ENCODE measurements around the gene C1GALT1.
"Not testable (repeated sequence)": the region's sequence is repeated elsewhere in the genome, so short reads cannot be mapped to it uniquely, and the experiment has no call there.

Gene C1GALT1

DNA sequence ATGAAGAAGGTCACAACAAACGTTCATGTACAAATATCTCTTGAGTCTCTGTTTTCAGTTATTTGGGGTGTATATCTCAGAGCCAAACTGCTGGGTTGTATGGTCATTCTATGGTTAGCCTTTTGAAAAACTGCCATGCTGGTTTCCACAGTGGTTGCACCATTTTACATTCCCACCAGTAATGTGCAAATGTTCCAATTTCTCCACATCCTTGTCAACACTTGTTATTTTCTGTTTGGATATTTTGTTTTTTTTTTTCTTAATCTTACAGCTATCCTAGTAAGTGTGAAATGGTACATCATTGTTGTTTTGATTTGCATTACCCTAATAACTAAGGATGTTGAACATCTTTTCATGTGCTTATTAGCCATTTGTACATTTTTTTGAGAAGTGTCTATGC, 13.0 kb upstream of the C1GALT1 start:
- DNase-seq (ENCODE audit: low read depth in 2 of 2) = no peak

DNA sequence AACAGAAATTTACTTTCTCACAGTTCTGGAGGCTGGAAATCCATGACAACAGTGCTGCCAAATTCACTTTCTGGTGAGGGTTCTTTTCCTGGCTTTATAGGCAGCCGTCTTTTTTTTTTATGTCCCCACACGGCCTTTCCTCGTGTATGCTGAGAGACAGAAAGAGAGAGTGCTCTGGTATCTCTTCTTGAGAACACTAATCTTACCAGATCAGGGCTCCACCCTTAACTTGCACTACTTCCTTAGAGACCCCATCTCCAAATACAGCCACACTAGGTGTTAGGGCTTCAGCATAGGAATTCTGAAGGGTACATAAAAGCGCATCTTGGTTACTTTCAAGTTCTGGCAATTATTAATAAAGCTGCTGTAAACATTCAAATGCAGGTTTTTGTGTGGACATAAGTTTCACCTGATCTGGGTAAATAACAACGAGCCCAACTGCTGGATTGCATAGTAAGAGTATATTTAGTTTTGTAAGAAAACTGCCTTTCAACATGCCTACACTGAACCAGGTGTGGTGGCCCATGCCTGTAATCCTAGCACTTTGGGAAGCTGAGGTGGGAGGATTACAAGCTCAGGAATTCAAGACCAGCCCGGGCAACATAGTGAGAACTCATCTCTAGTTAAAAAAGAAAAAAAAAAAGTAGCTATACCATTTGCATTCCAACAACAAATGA, 8.2 kb upstream of the C1GALT1 start:
- no peak for DNase-seq (ENCODE audit: low read depth in 2 of 2)

DNA sequence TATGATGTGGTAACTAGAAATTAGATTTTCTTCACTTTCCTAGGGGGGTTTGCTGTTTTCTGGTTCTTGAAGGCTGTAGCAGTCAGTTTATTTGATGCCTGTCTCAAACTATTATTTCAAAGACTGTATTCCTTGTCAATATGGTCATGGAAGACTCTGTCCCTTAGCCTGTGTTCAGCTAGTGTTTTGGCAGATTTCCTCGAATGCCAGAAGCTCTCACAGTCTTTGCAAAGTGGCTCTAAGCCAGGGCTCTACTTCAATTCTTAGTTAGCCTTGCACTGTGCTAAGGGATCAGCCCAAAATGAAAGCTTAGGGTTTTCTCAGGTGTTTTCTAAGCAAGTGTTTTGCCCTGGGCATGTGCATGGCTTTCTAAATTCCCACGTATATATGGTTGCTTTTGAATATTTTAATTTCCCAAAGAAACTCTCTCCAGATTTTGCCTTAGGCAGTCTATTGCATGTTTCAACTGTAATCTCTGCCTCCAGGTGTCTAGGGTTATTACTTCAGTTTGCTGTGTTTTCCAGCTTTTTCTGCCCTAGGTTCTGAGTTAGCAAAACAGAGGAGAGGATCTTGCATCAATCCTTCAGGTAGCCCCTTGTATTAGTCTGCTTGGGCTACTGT, 7.2 kb upstream of the C1GALT1 start:
- DNase-seq (ENCODE audit: low read depth in 2 of 2) = no peak

DNA sequence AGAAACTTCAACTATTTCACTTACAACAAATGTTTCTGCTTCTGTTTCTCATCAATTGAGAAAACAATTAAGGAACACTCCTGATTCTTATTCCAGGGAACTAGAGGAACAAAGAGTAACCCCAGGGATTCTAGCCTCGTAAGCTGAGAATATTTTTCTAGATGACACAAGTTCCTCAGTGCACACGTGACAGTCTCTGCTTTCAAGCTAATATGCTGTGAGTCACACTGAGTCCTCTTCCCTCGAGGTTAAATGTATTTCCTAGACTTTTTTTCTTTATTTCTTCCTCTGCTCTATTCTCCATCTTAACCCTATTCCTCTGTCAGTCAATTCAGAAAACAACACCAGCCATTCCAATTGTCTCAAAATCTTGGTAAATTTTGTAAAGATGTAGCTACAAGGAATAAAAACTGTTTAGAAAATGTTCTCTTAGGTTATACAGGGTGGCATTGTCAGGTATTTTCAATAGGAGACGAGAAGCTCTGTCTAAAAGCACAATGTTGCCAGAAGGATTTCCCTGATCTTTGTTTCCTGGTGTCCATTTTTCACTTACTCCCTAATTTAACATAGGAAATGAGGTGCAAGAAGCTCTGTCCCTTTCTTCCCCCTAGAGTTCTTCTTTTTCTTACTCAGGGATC, 5.8 kb upstream of the C1GALT1 start:
- DNase-seq (ENCODE audit: low read depth in 2 of 2) = no peak

DNA sequence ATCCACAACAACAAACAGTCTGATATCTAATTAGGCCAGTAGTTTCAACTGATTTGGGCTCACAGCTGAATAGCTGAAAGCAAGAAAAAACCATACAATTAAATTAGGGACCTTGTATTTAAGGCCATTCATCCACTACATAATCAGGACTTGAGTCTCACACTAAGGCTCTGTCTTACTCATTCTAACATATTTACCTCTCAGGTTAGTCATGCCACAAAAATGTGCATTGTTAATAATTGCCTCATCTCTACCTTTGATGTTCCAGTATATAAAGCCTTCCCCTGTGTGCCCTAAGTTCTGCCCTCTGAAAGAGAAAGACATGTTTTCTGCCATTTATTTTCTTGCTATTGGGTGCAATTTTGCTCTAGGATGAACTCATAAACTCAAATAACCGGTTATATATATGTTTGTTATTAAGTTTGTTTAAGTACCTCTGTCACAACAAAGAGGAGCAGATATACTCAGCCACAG, 5.3 kb upstream of the C1GALT1 start:
- no peak for DNase-seq (ENCODE audit: low read depth in 2 of 2)

DNA sequence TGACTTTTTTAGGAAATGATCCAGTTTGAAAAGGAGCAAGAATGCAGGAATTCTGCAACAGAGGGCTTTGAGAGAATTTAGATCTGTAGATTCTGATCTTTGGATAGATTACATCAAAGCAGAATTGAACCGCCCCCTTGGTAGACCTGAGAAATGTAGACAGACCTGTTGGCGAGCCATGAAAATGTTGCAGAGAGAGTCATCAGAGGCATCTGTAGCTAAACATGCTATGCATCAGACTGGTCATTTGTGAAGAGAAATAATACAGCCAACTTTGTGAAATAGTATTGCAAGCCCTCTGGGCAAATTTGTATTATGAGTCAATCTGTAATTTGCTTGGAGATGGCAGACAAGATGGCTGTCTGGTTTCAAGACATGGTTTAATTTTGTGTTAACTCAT, 4.3 kb upstream of the C1GALT1 start:
- no peak for DNase-seq (ENCODE audit: low read depth in 2 of 2)

DNA sequence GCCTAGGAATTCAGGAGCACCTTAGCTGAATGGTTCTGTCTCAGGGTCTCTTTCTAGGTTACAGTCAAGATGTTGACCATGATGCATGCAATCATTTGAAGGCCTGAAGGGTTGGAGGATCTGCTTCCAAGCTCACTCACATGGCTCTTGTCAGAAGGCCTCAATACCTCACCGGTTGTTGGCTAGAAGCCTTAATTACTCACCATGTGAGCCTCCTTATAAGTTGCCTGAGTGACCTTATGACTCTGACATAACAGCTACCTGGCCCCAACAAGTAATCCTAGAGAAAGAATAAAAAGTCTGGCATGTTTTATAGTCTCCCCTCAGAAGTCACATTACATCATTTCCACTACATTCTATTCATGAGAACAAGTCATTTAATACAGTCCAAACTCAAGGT, 3.4 kb upstream of the C1GALT1 start:
- DNase-seq (ENCODE audit: low read depth in 2 of 2) = no peak

DNA sequence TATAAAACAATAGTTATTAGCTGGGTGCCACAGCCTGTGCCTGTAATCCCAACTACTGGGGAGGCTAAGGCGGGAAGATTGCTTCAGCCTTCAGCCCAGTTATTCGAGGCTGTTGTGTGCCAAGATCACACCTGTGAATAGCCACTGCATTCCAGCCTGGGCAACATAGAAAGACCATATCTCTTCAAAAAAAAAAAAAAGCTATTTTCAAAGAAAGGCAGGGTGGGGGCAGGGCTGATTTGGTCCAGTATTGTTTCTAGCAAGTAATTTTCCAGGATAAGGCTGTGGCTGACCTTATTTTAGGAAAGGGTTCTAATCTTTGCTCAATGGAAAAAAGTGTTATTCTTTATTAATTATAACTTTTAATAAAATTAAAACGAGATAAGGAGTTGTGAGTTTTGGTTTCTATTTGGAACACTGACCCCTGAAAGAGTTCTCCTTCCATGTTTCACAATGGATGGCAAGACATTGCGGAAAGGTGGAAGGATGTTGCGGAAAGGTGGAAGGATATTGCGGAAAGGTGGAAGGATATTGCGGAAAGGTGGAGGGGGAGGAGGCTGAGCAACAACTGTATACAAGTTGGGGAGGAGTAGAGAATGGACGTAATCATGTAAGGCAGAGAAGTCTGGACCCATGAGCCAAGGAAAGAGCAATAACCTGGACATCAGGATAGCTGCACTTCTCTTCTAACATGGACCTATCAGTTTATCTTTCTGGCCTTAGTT, 1.5 kb upstream of the C1GALT1 start:
- no peak for DNase-seq (ENCODE audit: low read depth in 2 of 2)

DNA sequence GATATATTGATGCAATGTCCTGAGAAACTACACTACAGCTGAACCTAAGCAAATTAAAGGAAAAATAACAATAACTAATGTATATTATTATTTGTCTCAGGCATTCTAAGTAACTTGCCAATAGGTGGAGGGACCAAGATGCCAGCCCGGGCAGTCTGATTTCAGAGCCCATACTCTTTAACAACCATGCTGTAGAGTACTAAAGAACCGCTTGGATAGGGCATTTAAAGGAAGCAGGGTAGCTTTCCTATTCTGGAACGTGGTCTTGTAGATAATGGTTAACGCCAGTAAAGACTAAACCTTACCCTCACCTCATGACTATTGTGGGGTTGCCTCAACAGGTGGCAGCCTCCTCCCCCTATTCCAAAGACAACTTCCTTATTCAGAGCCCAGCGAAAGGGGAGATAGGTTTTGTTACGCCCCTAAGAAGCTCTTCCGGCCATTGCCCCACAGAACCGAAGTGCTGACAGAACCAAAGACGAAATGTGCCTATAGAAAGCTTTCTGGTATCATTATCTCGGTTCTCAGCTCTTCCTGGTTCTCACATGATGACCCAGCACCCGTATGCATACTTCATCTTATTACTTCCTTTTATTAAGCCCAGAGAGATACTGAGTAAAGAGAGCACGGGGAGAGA, 707 bp upstream of the C1GALT1 start:
- peak in 1 of 2 donors; percentile 11 for DNase-seq (ENCODE audit: low read depth in 2 of 2)

DNA sequence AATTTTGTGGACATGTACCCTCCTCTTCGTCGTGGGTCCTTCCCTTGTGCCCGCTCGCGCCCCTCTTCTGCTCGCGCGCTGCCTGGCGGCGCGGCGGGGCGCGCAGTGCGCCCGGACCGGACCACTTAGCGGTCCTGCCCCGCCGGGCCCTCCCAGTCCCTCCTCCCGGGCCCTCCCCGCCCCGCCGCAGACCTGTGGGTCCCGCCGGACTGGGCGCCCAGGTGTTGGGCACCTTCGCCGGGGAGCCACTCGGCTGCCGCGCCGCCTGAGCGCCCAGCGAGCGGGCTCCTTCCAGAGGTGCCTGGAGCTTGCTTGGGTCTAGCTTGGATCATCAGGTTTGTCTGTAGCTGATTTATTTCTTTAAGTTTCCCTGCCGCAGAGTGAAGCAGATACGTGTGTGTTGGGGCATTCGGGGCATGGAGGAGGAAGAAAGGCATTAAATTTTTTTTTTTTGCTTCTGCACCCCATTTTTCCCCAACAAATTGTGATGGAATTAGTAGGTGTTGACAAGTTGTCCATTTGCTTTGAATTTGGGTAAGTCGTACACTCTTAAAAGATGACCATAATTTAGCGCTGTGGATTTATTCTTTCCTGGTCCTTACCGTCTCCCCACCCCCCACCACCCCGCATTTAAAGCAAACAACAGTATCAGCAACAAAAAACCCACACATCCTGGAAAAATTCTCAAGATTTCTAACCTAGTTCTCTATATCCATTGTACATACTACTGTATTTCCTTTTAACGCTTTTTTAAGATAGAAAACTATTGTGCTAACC, 905 bp downstream of the C1GALT1 start:
- DNase-seq (ENCODE audit: low read depth in 2 of 2) = peak in 1 of 2 donors; percentile 13

DNA sequence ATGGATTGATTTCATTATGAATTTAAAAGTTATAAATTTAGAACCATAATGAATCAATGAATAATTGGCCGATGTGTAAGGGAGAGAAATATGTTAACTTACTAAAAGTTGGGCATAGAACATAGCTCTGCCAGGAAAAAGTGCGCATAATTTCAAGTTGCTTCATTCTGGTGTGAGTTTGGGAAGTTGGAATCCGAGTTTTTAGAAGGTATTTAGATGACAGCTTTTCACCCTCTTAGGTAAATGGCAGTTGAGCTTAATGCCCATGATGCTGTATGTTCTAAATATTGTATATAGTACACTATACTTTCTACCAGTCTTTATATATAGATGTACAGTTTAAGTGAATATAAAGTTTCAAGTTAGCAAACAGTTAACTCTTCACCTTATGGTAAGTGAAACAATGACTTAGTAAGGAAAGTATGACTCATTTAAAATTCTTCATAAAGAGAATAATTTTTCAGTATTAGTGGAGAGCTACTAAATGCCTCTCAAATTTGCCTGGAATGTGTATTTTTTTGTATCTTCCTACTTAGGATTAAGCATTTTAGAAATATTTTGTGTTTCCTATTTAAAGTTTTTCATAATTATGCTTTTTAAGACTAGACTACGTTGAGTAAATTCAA, 1.6 kb downstream of the C1GALT1 start:
- DNase-seq (ENCODE audit: low read depth in 2 of 2) = no peak

DNA sequence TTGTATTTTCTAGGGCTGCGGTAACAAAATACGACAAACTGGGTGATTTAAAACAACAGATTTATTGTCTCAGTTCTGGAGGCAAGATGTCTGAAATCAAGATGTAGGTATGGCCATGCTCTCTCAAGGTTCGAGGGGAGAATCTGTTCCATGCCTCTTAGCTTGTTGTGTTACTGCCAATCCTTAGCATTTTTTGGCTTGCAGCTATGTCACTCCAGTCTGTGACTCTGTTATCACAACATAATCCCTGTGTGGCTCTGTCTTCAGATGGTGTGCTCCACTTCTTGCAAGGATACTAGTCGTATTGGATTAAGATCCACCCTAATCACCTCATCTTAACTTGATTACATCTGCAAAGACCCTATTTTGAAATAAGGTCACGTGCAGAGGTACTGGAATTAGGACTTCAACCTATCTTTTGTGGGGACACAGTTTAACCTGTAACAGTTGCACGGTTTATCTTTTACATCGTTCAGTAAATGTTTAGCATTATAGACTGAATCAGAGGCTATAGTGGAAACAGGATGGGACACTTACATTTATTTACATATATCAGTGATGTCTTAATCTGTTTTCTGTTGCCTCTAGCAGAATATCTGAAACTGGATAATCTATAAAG, 3.1 kb downstream of the C1GALT1 start:
- DNase-seq (ENCODE audit: low read depth in 2 of 2) = no peak

DNA sequence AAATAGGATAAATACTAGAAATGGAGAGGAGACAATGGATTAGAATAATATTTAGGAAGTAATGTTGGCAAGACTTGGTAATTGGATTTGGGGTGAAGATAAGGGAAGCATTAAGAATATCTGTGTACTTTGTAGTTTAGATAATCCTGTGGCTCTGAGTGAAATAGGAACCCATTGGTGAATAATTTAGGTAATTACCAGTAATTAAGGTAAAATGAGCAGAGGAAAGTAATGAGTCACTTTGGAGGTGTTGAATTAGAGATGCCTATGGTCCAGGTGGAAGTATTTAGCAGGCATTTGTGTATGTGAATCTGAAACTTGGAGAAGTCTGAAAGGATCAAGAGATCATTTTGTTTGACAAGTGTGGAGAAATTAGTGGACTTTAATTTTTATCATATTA, 5.7 kb downstream of the C1GALT1 start:
- DNase-seq (ENCODE audit: low read depth in 2 of 2) = no peak

DNA sequence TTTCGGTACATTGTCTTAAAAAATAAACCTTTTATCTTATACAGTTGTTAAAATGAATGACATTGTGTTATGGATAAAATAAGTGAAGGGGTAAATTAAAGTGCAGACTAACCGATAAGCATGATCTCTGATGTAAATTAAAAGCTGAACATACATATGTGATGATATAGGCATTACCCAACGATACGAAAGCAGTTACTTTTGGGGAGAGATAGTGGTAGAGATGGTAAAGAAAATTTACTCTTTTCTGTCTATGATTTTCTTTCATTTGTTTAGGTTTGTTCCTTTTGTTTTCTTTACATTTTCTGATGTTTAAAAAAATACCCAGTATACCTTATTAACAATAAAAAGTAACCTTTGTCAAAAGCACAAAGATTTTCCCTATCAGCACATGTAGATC, 6.4 kb downstream of the C1GALT1 start:
- DNase-seq (ENCODE audit: low read depth in 2 of 2) = no peak

DNA sequence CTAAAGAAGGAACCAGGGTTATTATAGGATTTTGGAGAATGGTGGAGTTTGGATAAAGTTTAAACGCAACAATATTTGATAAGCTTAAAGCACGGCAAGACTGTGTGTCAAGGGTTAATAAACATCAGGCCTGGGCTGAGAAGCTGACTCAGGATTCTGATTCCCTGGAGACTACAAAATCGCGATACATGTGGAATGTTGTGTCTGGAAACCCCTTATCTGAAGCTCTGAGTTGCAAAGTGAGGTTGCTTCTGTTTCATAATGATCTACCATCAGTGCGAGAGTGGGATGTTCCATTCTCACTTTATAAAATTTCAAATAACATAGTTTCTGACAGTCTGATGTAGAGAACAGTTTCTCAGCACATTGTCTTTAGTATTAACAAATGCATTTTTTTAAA, 7.8 kb downstream of the C1GALT1 start:
- DNase-seq (ENCODE audit: low read depth in 2 of 2) = no peak

DNA sequence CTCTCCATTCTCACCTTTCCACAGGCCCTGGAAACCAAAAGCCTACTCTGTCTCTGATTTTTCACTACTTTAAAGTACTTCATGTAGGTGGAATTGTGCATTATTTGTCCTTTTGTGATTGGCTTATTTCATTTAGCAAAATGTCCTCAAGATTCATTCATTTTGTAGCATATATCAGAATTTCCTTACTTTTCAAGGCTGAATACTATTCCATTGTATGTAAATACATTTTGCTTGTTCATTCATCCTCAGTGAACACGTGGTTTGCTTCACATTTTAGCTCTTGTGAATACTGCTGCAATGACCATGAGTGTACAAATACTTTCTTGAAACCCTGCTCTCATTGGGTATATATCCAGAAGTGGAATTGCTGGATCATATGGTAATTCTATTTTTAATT, 8.8 kb downstream of the C1GALT1 start:
- DNase-seq (ENCODE audit: low read depth in 2 of 2) = no peak

DNA sequence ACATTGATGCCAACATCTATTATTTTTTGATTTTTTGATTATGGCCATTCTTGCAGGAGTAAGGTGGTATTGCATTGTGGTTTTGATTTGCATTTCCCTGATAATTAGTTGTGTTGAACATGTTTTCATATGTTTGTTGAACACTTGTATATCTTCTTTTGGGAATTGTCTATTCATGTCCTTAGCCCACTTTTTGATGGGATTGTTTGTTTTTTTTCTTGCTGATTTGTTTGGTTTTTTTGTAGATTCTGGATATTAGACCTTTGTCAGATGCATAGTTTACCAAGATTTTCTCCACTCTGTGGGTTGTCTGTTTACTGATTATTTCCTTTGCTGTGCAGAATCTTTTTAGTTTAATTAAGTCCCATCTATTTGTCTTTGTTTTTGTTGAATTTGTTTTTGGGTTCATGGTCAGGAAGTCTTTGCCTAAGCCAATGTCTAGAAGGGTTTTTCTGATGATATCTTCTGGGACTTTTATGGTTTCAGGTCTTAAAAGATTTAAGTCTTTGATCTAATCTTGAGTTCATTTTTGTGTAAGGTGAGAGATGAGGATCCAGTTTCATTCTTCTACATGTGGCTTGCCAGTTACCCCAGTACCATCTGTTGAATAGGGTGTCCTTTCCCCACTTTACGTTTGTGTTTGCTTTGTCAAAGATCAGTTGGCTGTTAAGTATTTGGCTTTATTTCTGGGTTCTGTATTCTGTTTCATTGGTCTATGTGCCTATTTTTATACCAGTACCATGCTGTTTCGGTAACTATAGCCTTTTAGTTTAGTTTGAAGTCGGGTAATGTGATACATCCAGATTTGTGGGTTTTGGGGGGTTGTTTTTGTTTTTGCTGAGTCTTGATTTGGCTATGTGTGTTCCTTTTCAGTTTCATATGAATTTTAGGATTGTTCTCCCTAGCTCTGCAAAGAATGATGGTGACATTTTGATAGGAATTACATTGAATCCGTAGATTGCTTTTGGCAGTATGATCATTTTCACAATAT, 10.7 kb downstream of the C1GALT1 start:
- not testable (repeated sequence) for DNase-seq (ENCODE audit: low read depth in 2 of 2)

DNA sequence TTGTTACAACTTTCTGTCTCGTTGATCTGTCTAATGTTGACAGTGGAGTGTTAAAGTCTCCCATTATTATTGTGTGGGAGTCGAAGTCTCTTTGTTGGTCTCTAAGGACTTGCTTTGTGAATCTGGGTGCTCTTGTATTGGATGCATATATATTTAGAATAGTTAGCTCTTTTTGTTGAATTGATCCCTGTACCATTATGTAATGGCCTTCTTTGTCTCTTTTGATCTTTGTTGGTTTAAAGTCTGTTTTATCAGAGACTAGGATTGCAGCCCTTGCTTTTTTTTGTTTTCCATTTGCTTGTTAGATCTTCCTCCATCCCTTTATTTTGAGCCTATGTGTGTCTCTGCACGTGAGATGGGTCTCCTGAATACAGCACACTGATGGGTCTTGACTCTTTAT, 17.2 kb downstream of the C1GALT1 start:
- DNase-seq (ENCODE audit: low read depth in 2 of 2) = not testable (repeated sequence)

DNA sequence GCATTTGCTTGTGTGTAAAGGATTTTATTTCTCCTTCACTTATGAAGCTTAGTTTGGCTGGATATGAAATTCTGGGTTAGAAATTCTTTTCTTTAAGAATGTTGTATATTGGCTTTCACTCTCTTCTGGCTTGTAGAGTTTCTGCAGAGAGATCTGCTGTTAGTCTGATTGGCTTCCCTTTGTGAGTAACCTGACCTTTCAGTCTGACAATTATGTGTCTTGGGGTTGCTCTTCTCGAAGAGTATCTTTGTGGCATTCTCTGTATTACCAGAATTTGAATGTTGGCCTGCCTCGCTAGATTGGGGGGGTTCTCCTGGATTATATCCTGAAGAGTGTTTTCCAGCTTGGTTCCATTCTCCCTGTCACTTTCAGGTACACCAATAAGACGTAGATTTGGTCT, 17.9 kb downstream of the C1GALT1 start:
- not testable (repeated sequence) for DNase-seq (ENCODE audit: low read depth in 2 of 2)

Data from activated CD8-positive, alpha-beta memory T cell treated with anti-CD3 and anti-CD28 coated beads for 4 hours (primary cell).